ENCODE results near the gene SOS2.

The SOS2 gene

GRCh38 chr14:50107850-50108249, 123.5 kb downstream of the SOS2 start:
- no peak for FAIRE-seq
- TF ChIP-seq TAF1 (IDR thresholded peaks at IDR 0.05; ENCODE audit: low read depth, low read length) (no peak), POLR2AphosphoS5 (IDR thresholded peaks at IDR 0.05; ENCODE audit: low read depth, low read length) (peak; percentile 44; the same call in 1 of the 2 replicates)
- DNase-seq (ENCODE audit: insufficient read length, low spot score) = no peak

- DNase-seq (ENCODE audit: insufficient read length, low spot score) (no peak), FAIRE-seq (peak; percentile 38)
- no peak for TF ChIP-seq TAF1 (IDR thresholded peaks at IDR 0.05; ENCODE audit: low read depth, low read length)
- no peak for TF ChIP-seq POLR2AphosphoS5 (IDR thresholded peaks at IDR 0.05; ENCODE audit: low read depth, low read length)
- no peak for TF ChIP-seq SPI1 (IDR thresholded peaks at IDR 0.05; ENCODE audit: low read depth, low read length)
- TF ChIP-seq POLR2A (IDR thresholded peaks at IDR 0.05; ENCODE audit: low read depth, low read length) = no peak
- TF ChIP-seq POU2F2 (IDR thresholded peaks at IDR 0.05; ENCODE audit: low read depth, low read length) = no peak
- no peak for TF ChIP-seq PAX5 (IDR thresholded peaks at IDR 0.05; ENCODE audit: insufficient read depth, low read length, severe bottlenecking)
These were observed 125.2 kb downstream of the SOS2 start for GRCh38 chr14:50106178-50106577.

GRCh38 chr14:50103558-50103957, 127.8 kb downstream of the SOS2 start:
- DNase-seq (ENCODE audit: insufficient read length, low spot score) (no peak), FAIRE-seq (no peak)
- no peak for TF ChIP-seq POLR2A (IDR thresholded peaks at IDR 0.05; ENCODE audit: low read depth, low read length)

- DNase-seq (ENCODE audit: insufficient read length, low spot score) (no peak), FAIRE-seq (no peak)
- TF ChIP-seq PAX5 (IDR thresholded peaks at IDR 0.05; ENCODE audit: insufficient read depth, low read length, severe bottlenecking) (no peak), POLR2AphosphoS5 (IDR thresholded peaks at IDR 0.05; ENCODE audit: low read depth, low read length) (no peak), POLR2A (IDR thresholded peaks at IDR 0.05; ENCODE audit: low read depth, low read length) (no peak), POU2F2 (IDR thresholded peaks at IDR 0.05; ENCODE audit: low read depth, low read length) (no peak), SPI1 (IDR thresholded peaks at IDR 0.05; ENCODE audit: low read depth, low read length) (no peak), TAF1 (IDR thresholded peaks at IDR 0.05; ENCODE audit: low read depth, low read length) (no peak)
These were observed 130.0 kb downstream of the SOS2 start for GRCh38 chr14:50101417-50101816.

- no peak for FAIRE-seq
- DNase-seq (ENCODE audit: insufficient read length, low spot score) = no peak
- TF ChIP-seq TAF1 (IDR thresholded peaks at IDR 0.05; ENCODE audit: low read depth, low read length) (no peak), POLR2A (IDR thresholded peaks at IDR 0.05; ENCODE audit: low read depth, low read length) (no peak), PAX5 (IDR thresholded peaks at IDR 0.05; ENCODE audit: insufficient read depth, low read length, severe bottlenecking) (no peak), SPI1 (IDR thresholded peaks at IDR 0.05; ENCODE audit: low read depth, low read length) (no peak), POLR2AphosphoS5 (IDR thresholded peaks at IDR 0.05; ENCODE audit: low read depth, low read length) (no peak), POU2F2 (IDR thresholded peaks at IDR 0.05; ENCODE audit: low read depth, low read length) (no peak)
These were observed 130.6 kb downstream of the SOS2 start for GRCh38 chr14:50100805-50101204.

- TF ChIP-seq SPI1 (IDR thresholded peaks at IDR 0.05; ENCODE audit: low read depth, low read length) (no peak), PAX5 (IDR thresholded peaks at IDR 0.05; ENCODE audit: insufficient read depth, low read length, severe bottlenecking) (no peak), POLR2AphosphoS5 (IDR thresholded peaks at IDR 0.05; ENCODE audit: low read depth, low read length) (no peak), POU2F2 (IDR thresholded peaks at IDR 0.05; ENCODE audit: low read depth, low read length) (no peak), POLR2A (IDR thresholded peaks at IDR 0.05; ENCODE audit: low read depth, low read length) (no peak), TAF1 (IDR thresholded peaks at IDR 0.05; ENCODE audit: low read depth, low read length) (no peak)
- DNase-seq (ENCODE audit: insufficient read length, low spot score) (no peak), FAIRE-seq (no peak)
These were observed 132.0 kb downstream of the SOS2 start for GRCh38 chr14:50099335-50099734.

- no peak for FAIRE-seq
- DNase-seq (ENCODE audit: insufficient read length, low spot score) = no peak
- TF ChIP-seq POLR2A (IDR thresholded peaks at IDR 0.05; ENCODE audit: low read depth, low read length) = no peak
- TF ChIP-seq SPI1 (IDR thresholded peaks at IDR 0.05; ENCODE audit: low read depth, low read length) = peak; percentile 82
These were observed 135.5 kb downstream of the SOS2 start for GRCh38 chr14:50095895-50096294.

- DNase-seq (ENCODE audit: insufficient read length, low spot score) = no peak
- TF ChIP-seq SPI1 (IDR thresholded peaks at IDR 0.05; ENCODE audit: low read depth, low read length) = no peak
- TF ChIP-seq TAF1 (IDR thresholded peaks at IDR 0.05; ENCODE audit: low read depth, low read length) = no peak
- TF ChIP-seq PAX5 (IDR thresholded peaks at IDR 0.05; ENCODE audit: insufficient read depth, low read length, severe bottlenecking) = no peak
- no peak for TF ChIP-seq POLR2A (IDR thresholded peaks at IDR 0.05; ENCODE audit: low read depth, low read length)
- TF ChIP-seq POLR2AphosphoS5 (IDR thresholded peaks at IDR 0.05; ENCODE audit: low read depth, low read length) = no peak
- no peak for TF ChIP-seq POU2F2 (IDR thresholded peaks at IDR 0.05; ENCODE audit: low read depth, low read length)
- no peak for FAIRE-seq
These were observed 137.2 kb downstream of the SOS2 start for GRCh38 chr14:50094056-50094755.

- FAIRE-seq (no peak), DNase-seq (ENCODE audit: insufficient read length, low spot score) (no peak)
- no peak for TF ChIP-seq POU2F2 (IDR thresholded peaks at IDR 0.05; ENCODE audit: low read depth, low read length)
- TF ChIP-seq POLR2A (IDR thresholded peaks at IDR 0.05; ENCODE audit: low read depth, low read length) = no peak
- TF ChIP-seq SPI1 (IDR thresholded peaks at IDR 0.05; ENCODE audit: low read depth, low read length) = no peak
- no peak for TF ChIP-seq POLR2AphosphoS5 (IDR thresholded peaks at IDR 0.05; ENCODE audit: low read depth, low read length)
- TF ChIP-seq TAF1 (IDR thresholded peaks at IDR 0.05; ENCODE audit: low read depth, low read length) = no peak
- TF ChIP-seq PAX5 (IDR thresholded peaks at IDR 0.05; ENCODE audit: insufficient read depth, low read length, severe bottlenecking) = no peak
These were observed 137.9 kb downstream of the SOS2 start for GRCh38 chr14:50093496-50093895.

- no peak for DNase-seq (ENCODE audit: insufficient read length, low spot score)
- TF ChIP-seq SPI1 (IDR thresholded peaks at IDR 0.05; ENCODE audit: low read depth, low read length) (no peak), PAX5 (IDR thresholded peaks at IDR 0.05; ENCODE audit: insufficient read depth, low read length, severe bottlenecking) (no peak), POLR2A (IDR thresholded peaks at IDR 0.05; ENCODE audit: low read depth, low read length) (no peak), POLR2AphosphoS5 (IDR thresholded peaks at IDR 0.05; ENCODE audit: low read depth, low read length) (no peak), POU2F2 (IDR thresholded peaks at IDR 0.05; ENCODE audit: low read depth, low read length) (no peak), TAF1 (IDR thresholded peaks at IDR 0.05; ENCODE audit: low read depth, low read length) (no peak)
- no peak for FAIRE-seq
These were observed 139.3 kb downstream of the SOS2 start for GRCh38 chr14:50092006-50092555.

All from GM12891 (cell line).